Ascending aorta (tissue), 2 donors: ENCODE results near the gene SALL1. TPM values are rescaled to one million over a fixed set of nuclear protein-coding genes. Genes with fewer than 3 reads are reported as not detected.

Experiments used
- DNase-seq, 2 donors: peaks; one replicate each; pipeline ENCODE4 v3.0.0-alpha.2; 2019; ENCODE audit warnings: low spot score in 2 of 2
- H3K27ac ChIP-seq, 2 donors: fragments of 200-600 bp; sonication (generic); one replicate each; pipeline ENCODE4 v1.5.1; 2016 to 2017; ENCODE audit warnings: mild to moderate bottlenecking in 1 of 2
- H3K27me3 ChIP-seq: fragments of 200-600 bp; sonication (generic); one replicate; pipeline ENCODE4 v1.5.1; 2017
- H3K36me3 ChIP-seq, 2 donors: fragments of 200-600 bp; sonication (generic); one replicate each; pipeline ENCODE4 v1.5.1; 2016
- H3K4me1 ChIP-seq, 2 donors: fragments of 200-600 bp; sonication (generic); one replicate each; pipeline ENCODE4 v1.5.1; 2016 to 2017; ENCODE audit warnings: mild to moderate bottlenecking in 1 of 2
- H3K4me3 ChIP-seq, 2 donors: fragments of 200-600 bp; sonication (generic); one replicate each; pipeline ENCODE4 v1.5.1; 2016 to 2017; ENCODE audit warnings: mild to moderate bottlenecking in 1 of 2
- H3K9me3 ChIP-seq, 2 donors: fragments of 200-600 bp; sonication (generic); one replicate each; pipeline ENCODE4 v1.5.1; 2016
- CTCF ChIP-seq, 3 experiments: fragments of 200-600 bp in 2 of 3; fragments of 450-650 bp in 1 of 3; sonication (generic) in 2 of 3; IDR thresholded peaks; one replicate each; pipeline ENCODE4 v1.5.1; 2016 to 2019; ENCODE audit warnings: antibody characterized with exemption in 3 of 3, mild to moderate bottlenecking in 1 of 3, moderate library complexity in 1 of 3
- intact Hi-C: fragments of 100-400 bp; cut with DNase I; formaldehyde crosslinking; loops from one replicate; pipeline ENCODE4 v1.15.1; 2023
- total RNA-seq: library from RNA; depleted of rRNA; stranded (reverse); fragments of >200 nt; gene quantifications from one replicate; pipeline ENCODE4 v1.1.0, GENCODE V29; 2016

The SALL1 gene
- total RNA-seq, 1 donor from 2014 or later, result not detected

DNA sequence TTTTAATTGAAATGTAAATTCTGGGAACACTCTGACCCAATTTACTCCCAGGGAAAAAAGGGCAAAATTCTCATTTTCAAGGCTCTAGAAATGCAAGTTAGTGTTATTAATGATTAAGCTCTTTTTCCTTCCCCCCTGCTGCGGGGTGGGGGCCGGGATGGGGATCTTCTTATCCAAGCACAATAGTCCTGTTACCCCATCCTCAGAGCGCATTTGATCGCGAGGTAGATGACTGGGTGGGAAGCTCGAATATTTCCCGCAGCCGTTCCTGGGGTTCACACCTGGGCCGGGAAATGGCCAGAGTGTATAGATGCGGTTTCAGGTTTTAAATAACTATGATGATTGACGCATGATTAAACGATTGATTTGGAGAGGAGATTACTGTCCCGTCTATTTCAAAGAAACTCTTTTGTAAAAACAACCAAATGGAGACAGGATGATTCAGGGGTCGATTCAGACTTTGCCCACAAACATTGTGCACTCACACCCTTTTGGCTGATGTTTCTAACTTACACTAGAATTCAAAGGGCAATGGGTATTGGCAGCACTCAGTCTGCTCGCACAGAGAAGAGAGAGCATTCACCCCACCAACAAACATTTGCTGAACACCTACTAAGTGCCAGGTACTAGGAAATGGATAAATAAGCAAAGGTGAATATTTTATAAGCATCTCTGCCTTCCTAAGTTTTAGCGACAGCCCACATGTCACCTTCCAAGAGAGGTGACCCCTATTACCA, 55.0 kb downstream of the SALL1 start:
- no peaks in the 10 kb centered on the region for H3K36me3 ChIP-seq
- H3K4me3 ChIP-seq, result no peak overlapping the region
- DNase-seq, result no peak
- no peaks in the 10 kb centered on the region for H3K27me3 ChIP-seq
- no peak for TF ChIP-seq CTCF (IDR thresholded peaks at IDR 0.05)
- no peak overlapping the region for H3K27ac ChIP-seq
- no peaks in the 10 kb centered on the region for H3K4me1 ChIP-seq
- H3K9me3 ChIP-seq, result no peaks in the 10 kb centered on the region
- intact Hi-C loops, result no loop called here

- no peak overlapping the region for H3K27ac ChIP-seq
- no peak for TF ChIP-seq CTCF (IDR thresholded peaks at IDR 0.05)
These were observed 55.8 kb downstream of the SALL1 start for GRCh38 chr16:51095084-51095881.

DNA sequence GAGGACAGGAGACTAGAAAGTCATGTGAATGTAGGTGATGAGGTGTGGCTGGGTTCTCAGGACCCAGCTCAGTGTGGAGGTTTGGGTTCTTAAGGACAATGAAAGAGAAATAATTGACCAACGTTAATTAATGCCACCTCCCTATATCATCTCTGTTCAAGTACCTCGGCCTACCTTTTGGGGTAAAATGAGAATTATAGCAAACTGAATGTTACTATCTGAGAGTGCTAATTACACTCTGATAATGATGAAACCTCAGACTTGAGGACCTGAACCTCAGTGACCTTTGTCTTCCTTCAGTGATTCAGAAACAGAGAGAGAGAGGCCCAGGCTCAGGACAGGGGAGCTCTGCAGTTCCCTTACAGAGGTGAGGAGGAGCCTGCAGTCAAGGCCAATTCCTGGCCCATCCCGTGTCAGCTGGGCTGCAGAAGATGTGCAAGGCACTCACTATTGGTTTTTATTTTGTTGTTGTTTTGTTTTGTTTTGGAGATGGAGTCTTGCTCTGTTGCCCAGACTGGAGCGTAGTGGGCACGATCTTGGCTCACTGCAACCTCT, 57.3 kb downstream of the SALL1 start:
- Histone ChIP-seq H3K36me3 (no peaks in the 10 kb centered on the region), H3K4me3 (no peak overlapping the region), H3K9me3 (no peaks in the 10 kb centered on the region), H3K4me1 (no peaks in the 10 kb centered on the region), H3K27ac (no peak overlapping the region), H3K27me3 (no peaks in the 10 kb centered on the region)
- no peak for TF ChIP-seq CTCF (IDR thresholded peaks at IDR 0.05)
- DNase-seq, result no peak
- intact Hi-C loops, result no loop called here

More at GRCh38 chr16:51095084-51095881, 55.8 kb downstream of the SALL1 start:
- Histone ChIP-seq H3K9me3 (no peaks in the 10 kb centered on the region), H3K36me3 (no peaks in the 10 kb centered on the region), H3K27me3 (no peaks in the 10 kb centered on the region), H3K4me1 (no peaks in the 10 kb centered on the region), H3K4me3 (no peak overlapping the region)
- DNase-seq, result no peak
- intact Hi-C loops, result no loop called here
